ENCODE data around the gene DSCAM.
A peak's percentile ranks its signal among the peaks of the same experiment; 100 is the strongest.

The DSCAM gene

DNA sequence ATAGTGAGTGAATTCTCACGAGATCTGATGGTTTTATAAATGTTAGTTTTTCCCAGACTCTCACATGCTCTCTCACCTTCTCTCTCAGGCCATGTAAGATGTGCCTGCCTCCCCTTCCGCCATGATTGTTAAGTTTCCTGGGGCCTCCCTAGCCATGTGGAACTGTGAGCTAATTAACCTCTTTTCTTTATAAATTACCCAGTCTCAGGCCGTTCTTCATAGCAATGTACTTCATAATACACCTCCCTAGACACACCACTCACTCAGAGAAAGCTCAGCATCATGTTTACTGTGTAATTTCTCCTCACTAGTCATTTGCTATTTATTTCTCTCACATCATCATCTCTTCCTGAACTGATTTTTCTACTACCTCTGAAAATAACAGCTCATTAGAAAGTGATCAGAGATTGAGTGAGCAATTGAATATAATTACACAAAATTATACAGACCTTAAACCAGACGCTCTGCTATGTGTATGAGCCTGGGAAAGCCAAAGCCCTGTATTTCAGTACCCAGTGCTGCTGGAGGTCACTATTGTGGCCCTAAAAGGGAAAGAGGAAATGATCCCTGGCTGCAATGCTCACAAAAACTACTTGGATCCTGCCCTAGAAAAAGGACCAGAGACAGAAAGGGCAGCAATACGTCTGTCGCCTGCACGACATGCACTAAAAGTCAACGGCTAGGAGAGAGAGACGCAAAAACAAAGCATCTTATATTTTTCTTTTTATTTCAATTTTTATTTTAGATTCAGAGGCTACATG lies 284.5 kb downstream of the DSCAM start:
- H3K27ac ChIP-seq, result no peak overlapping the region
- TF ChIP-seq, protein P1, sequence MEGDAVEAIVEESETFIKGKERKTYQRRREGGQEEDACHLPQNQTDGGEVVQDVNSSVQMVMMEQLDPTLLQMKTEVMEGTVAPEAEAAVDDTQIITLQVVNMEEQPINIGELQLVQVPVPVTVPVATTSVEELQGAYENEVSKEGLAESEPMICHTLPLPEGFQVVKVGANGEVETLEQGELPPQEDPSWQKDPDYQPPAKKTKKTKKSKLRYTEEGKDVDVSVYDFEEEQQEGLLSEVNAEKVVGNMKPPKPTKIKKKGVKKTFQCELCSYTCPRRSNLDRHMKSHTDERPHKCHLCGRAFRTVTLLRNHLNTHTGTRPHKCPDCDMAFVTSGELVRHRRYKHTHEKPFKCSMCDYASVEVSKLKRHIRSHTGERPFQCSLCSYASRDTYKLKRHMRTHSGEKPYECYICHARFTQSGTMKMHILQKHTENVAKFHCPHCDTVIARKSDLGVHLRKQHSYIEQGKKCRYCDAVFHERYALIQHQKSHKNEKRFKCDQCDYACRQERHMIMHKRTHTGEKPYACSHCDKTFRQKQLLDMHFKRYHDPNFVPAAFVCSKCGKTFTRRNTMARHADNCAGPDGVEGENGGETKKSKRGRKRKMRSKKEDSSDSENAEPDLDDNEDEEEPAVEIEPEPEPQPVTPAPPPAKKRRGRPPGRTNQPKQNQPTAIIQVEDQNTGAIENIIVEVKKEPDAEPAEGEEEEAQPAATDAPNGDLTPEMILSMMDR (conservative IDR thresholded peaks at IDR 0.05), result no peak

DNA sequence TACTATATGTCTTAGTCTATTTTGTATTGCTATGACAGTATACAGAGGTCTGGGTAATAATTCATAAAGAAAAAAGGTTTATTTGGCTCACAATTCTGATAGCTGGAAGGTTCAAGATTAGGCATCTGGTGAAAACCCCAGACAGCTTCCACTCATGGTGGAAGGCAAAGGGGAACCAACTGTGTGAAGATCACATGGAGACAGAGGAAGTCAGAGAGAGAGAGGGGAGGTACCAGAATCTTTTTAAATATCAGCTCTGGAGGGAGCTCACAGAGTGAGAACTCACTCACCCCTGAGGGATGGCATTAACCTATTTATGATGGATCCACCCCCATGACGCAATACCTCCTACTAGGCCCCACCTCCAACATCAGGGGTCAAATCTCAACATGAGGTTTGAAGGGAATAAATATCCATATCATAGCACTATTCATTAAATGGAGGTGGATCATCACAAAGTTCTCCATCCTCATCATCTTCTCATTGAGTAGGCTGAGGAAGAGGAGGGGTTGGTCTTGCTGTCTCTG lies 290.5 kb downstream of the DSCAM start:
- TF ChIP-seq, protein P1 (conservative IDR thresholded peaks at IDR 0.05), result no peak
- H3K27ac ChIP-seq, result no peak overlapping the region

DNA sequence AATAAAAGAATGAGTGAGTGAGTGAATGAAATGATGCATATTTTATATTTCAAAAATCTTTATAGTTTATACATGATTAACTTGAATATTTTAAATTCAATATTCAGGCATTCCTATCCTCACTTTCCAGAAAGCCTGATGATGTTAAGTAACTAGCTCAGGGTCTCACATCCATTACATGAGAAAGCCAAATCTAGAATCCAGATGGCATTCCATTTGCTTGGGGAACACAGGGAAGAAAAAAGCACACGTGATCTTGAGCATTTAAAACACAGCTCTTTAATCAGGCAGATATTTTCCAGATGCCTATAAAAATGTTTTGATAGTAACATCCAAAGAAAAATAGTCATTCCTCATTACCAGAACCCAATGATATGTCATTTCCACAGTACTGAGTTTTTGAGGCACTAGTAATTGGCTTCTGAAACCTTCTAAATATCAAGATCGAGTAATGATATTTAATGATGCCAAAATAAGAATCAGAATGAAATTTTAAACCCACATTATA lies 291.9 kb downstream of the DSCAM start:
- H3K27ac ChIP-seq, result no peak overlapping the region
- TF ChIP-seq, protein P1 (conservative IDR thresholded peaks at IDR 0.05), result no peak

DNA sequence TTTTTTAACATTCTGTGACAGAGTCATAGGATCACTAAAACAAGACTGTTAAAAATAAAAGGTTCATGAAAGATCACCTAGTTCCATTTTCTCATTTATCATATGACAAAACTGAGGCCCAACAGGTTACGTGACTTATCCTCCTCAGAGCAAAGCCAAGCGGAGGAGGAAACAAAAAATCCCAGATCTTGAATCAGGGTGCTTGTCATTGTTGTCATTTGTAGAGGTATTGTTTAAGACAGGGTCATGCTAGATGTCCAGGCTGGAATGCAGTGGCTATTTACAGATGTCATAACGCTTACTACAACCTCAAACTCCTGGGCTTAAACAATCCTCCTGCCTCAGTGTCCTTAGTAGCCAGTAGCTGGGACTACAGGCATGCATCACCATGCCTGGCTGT lies 293.2 kb downstream of the DSCAM start:
- H3K27ac ChIP-seq, result no peak overlapping the region
- TF ChIP-seq, protein P1 (conservative IDR thresholded peaks at IDR 0.05), result no peak

DNA sequence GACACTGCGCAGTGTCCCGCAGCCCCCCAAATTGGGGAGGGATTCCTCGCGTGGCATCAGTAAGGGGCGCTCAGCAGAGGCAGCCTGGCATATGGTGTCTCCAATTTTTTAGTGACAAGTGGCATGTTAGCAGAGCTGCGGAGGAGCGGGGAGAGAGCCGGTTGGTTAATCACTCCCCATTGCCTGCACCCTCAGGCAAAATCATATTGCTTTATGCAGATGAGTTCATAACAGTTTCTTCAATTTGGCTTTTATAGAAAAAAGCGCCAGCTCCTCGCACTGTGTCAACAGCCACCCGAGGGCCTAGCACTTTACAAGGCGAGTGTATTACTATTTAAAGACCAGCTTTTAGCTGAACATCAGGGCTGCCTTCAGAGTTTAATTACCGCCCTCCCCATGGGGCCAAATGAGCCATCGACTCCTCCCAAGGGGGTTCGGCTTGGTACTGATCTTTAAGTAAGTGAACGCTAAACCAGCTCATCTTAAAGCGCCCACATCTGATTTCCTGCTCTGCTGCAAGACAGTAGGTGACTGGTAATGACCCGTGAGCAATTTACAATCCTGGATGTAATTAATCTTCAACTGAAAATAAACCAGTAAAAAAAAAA lies 298.9 kb downstream of the DSCAM start:
- TF ChIP-seq, protein P1 (conservative IDR thresholded peaks at IDR 0.05), result no peak
- peak overlapping the region; percentile 56 for H3K27ac ChIP-seq

DNA sequence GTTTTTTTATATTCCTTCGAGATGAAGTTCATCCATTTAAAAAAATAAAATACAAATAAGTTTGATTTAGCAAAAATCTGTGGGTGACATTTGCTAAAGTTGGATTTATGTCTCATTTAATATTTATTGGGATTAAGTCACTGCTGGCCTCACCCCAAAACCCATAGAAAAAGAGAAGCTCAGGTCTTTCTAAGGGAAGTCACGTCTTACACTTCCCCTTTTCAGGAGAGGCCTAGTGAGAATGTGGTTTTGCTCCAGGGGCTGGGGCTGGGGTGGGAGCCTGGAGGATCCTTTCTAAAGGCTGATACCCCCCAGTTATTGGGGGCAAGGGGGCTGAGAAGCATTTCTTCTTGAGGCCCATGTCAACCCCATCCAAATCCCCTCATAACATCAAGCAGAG lies 300.3 kb downstream of the DSCAM start:
- TF ChIP-seq, protein P1 (conservative IDR thresholded peaks at IDR 0.05), result no peak

DNA sequence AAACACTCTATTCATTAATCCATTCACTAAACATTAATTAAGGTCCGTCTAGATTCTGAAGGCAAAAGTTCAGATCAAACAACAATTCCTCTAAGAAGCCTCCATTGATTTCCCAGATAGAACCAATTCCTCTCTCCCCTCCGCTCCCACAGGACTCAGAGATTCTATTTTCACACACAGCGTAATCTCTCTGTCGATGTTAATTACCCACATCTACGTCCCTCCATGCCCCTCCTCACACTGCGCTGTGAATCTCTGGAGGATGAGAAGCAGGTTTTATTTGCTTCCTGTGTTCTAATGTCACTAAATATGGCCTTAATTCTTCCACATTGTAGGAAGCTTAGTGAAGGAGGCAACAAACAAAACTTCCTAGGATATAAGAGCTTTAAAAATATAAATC lies 306.7 kb downstream of the DSCAM start:
- TF ChIP-seq, protein P1 (conservative IDR thresholded peaks at IDR 0.05), result no peak
- H3K27ac ChIP-seq, result no peak overlapping the region

More for the DNA sequence above, 300.3 kb downstream of the DSCAM start:
- no peak overlapping the region; the same call in 1 of the 2 replicates for H3K27ac ChIP-seq

All from VCaP (cell line).